HEK293T (cell line): ENCODE results near the gene ELOB.
A peak's percentile ranks its signal among the peaks of the same experiment; 100 is the strongest.

ENCODE experiments used
- CTCF ChIA-PET: fragments of 350-600 bp; formaldehyde crosslinking; extraction: SDS; loops from one replicate; lab custom pipeline; 2021; ENCODE audit warnings: antibody characterized with exemption, inconsistent platforms; lab: Yijun Ruan, JAX
- POLR2A ChIA-PET: fragments of 350-600 bp; formaldehyde crosslinking; extraction: SDS; loops from one replicate; lab custom pipeline; 2020; ENCODE audit warnings: antibody characterized with exemption, inconsistent platforms; lab: Yijun Ruan, JAX
- DNase-seq: peaks from one replicate; pipeline ENCODE4 v3.0.0; 2012; ENCODE audit warnings: mixed read lengths; ENCODE audit errors: extremely low spot score
- ARNT ChIP-seq: fragments of 450-650 bp; IDR thresholded peaks from 2 replicates; pipeline ENCODE4 v1.6.1; 2017; ENCODE audit warnings: mild to moderate bottlenecking
- BHLHE40 ChIP-seq: fragments of 450-650 bp; IDR thresholded peaks from 2 replicates; pipeline ENCODE4 v1.6.1; 2016; ENCODE audit warnings: mild to moderate bottlenecking, moderate library complexity, borderline replicate concordance
- CTBP1 ChIP-seq: fragments of 450-650 bp; IDR thresholded peaks from 2 replicates; pipeline ENCODE4 v1.6.1; 2016; ENCODE audit warnings: borderline replicate concordance
- ELF4 ChIP-seq: fragments of 450-650 bp; IDR thresholded peaks from 2 replicates; pipeline ENCODE4 v1.6.1; 2017; ENCODE audit warnings: antibody characterized with exemption
- FOXA1 ChIP-seq: fragments of 450-650 bp; IDR thresholded peaks from 2 replicates; pipeline ENCODE4 v1.6.1; 2016; ENCODE audit warnings: mild to moderate bottlenecking
- FOXK2 ChIP-seq: fragments of 450-650 bp; IDR thresholded peaks from 2 replicates; pipeline ENCODE4 v1.6.1; 2016; ENCODE audit warnings: mild to moderate bottlenecking
- FOXM1 ChIP-seq: fragments of 450-650 bp; IDR thresholded peaks from 2 replicates; pipeline ENCODE4 v1.6.1; 2017; ENCODE audit warnings: mild to moderate bottlenecking, borderline replicate concordance
- HDGF ChIP-seq: fragments of 450-650 bp; IDR thresholded peaks from 2 replicates; pipeline ENCODE4 v1.6.1; 2017; ENCODE audit warnings: antibody characterized with exemption, borderline replicate concordance
- L3MBTL2 ChIP-seq: fragments of 450-650 bp; conservative IDR thresholded peaks from 2 replicates; pipeline ENCODE4 v1.6.1; 2016; ENCODE audit warnings: mild to moderate bottlenecking
- LEF1 ChIP-seq: fragments of 450-650 bp; IDR thresholded peaks from 2 replicates; pipeline ENCODE4 v1.6.1; 2017; ENCODE audit warnings: mild to moderate bottlenecking, borderline replicate concordance
- NFRKB ChIP-seq: fragments of 450-650 bp; IDR thresholded peaks from 2 replicates; pipeline ENCODE4 v1.6.1; 2016; ENCODE audit warnings: mild to moderate bottlenecking, moderate library complexity
- SP1 ChIP-seq: fragments of 450-650 bp; IDR thresholded peaks from 2 replicates; pipeline ENCODE4 v1.6.1; 2017
- SUZ12 ChIP-seq: fragments of 450-650 bp; IDR thresholded peaks from 2 replicates; pipeline ENCODE4 v1.6.1; 2016; ENCODE audit warnings: mild to moderate bottlenecking
- TARDBP ChIP-seq: fragments of 450-650 bp; IDR thresholded peaks from 2 replicates; pipeline ENCODE4 v1.6.1; 2016
- ZNF384 ChIP-seq: fragments of 450-650 bp; IDR thresholded peaks from 2 replicates; pipeline ENCODE4 v1.6.1; 2016
- TF ChIP-seq, protein P1 (sequence below): fragments of 450-650 bp; IDR thresholded peaks from 2 replicates; pipeline ENCODE4 v1.6.1; 2016

ELOB gene

DNA sequence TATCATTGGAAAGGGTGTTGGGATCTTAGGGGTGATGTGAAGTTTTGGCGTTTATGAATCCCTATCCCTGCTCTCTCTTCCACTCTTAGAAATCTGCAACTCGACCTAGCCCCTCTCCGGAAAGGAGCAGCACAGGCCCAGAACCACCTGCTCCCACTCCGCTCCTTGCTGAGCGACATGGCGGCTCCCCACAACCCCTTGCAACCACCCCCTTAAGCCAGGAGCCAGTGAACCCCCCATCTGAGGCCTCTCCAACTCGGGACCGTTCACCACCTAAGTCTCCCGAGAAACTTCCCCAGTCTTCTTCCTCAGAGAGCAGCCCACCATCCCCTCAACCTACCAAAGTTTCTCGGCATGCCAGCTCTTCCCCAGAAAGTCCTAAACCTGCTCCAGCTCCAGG, 15.6 kb downstream of the ELOB start:
- no peak for TF ChIP-seq HDGF
- TF ChIP-seq FOXK2, result no peak
- TF ChIP-seq ARNT, result no peak
- TF ChIP-seq FOXA1, result no peak
- no peak for TF ChIP-seq NFRKB
- no peak for TF ChIP-seq ZNF384
- no peak for TF ChIP-seq LEF1
- no peak for TF ChIP-seq L3MBTL2
- TF ChIP-seq TARDBP, result no peak
- TF ChIP-seq BHLHE40, result no peak
- no peak for TF ChIP-seq CTBP1
- TF ChIP-seq SUZ12, result no peak
- no peak for TF ChIP-seq FOXM1
- TF ChIP-seq, protein P1, sequence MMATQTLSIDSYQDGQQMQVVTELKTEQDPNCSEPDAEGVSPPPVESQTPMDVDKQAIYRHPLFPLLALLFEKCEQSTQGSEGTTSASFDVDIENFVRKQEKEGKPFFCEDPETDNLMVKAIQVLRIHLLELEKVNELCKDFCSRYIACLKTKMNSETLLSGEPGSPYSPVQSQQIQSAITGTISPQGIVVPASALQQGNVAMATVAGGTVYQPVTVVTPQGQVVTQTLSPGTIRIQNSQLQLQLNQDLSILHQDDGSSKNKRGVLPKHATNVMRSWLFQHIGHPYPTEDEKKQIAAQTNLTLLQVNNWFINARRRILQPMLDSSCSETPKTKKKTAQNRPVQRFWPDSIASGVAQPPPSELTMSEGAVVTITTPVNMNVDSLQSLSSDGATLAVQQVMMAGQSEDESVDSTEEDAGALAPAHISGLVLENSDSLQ, result no peak
- no peak for TF ChIP-seq SP1
- no peak for TF ChIP-seq ELF4
- ChIA-PET POLR2A (no interaction called here), CTCF (no interaction called here)
- DNase-seq, result no peak

DNA sequence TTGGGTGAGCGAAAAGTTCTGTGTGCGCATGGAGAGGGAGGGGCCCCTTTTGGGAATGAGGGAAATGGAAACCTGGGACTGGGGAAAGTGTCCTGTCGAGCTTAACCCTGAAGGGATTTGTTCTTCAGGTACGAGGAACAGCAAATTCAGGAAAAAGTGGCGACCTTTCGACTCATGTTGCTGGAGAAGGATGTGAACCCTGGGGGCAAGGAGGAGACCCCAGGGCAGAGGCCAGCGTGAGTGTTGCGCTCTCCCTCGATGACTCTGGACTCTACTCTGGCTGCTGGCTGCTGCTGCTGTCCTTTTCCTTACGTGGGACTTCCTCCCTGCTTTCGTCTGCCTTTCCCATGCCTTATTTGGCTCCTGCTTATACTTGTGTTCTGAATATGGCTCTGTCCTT, 19.7 kb downstream of the ELOB start:
- CTCF ChIA-PET, result no interaction called here
- POLR2A ChIA-PET, result interaction anchor here (0.7 kb wide), 1 partner anchor 21 kb away, joined by 4 read pairs; no protein-coding TSS in a partner anchor
- DNase-seq, result no peak
- TF ChIP-seq L3MBTL2, result no peak
- TF ChIP-seq FOXA1, result no peak
- TF ChIP-seq FOXK2, result no peak
- TF ChIP-seq TARDBP, result no peak
- TF ChIP-seq ZNF384, result no peak
- no peak for TF ChIP-seq SP1
- no peak for TF ChIP-seq NFRKB
- TF ChIP-seq ELF4, result no peak
- no peak for TF ChIP-seq SUZ12
- TF ChIP-seq BHLHE40, result no peak

DNA sequence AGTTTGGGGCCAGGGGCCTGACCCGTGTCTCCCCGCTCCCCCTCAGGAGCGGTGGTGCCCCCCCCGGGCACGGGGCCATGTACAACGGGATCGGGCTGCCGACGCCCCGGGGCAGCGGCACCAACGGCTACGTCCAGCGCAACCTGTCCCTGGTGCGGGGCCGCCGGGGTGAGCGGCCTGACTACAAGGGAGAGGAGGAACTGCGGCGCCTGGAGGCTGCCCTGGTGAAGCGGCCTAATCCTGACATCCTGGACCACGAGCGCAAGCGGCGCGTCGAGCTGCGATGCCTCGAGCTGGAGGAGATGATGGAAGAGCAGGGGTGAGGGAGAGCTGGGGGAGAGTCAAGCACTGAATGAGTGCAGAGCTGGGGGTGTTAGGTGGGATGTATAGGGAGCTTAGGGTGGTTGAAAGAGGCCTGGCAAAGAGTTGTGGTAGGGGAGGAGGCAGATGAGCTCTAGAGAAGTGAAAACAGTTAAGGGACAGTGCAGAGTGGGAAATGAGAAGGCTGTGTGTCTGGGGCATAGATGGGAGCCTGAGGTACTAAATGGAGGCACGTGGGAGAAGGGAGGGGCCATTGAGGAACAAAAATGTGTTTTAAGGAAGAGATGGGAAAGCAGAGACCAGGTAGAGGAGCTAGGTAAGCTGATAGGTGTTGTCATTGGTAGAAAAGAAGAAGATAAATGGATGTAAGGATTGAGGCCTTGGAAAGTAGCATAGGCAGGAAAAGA, 20.6 kb downstream of the ELOB start:
- CTCF ChIA-PET, result no interaction called here
- TF ChIP-seq FOXM1 (no peak), TARDBP (no peak), SUZ12 (no peak), L3MBTL2 (no peak), ARNT (no peak), LEF1 (no peak), SP1 (no peak), BHLHE40 (no peak), FOXK2 (no peak)
- TF ChIP-seq, protein P1, result no peak
- DNase-seq, result no peak
- POLR2A ChIA-PET, result interaction anchor here (1.0 to 1.1 kb wide), 2 partner anchors 18 to 75 kb away, joined by 3 read pairs; no protein-coding TSS in a partner anchor

DNA sequence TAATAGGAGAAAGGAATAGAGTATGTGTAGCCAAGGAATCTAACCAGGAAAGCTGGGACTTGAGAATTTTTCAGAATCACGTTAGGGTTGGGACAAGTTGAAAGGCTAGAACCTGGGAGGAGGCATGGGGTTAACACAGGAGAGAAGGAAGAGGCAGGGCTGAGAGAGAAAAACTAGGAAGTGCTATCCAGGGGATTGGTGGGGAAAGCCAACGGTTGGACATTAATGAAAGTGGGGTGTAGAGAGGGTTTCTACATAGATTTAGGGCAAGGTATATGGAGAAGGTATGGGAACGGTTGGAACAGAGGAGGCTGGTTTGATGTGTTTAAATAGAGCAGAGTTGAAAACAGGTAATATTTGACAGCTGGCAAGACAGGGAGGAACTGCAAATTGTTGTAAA, 21.9 kb downstream of the ELOB start:
- DNase-seq, result no peak
- ChIA-PET CTCF (no interaction called here), POLR2A (interaction anchor here (4.3 kb wide), 1 partner anchor 20 kb away, joined by 42 read pairs; no protein-coding TSS in a partner anchor)
- TF ChIP-seq SP1 (no peak), L3MBTL2 (no peak), TARDBP (no peak), FOXK2 (no peak), ARNT (no peak), ZNF384 (no peak), HDGF (no peak), SUZ12 (no peak), FOXM1 (no peak), CTBP1 (no peak), ELF4 (no peak), FOXA1 (no peak), LEF1 (no peak)

DNA sequence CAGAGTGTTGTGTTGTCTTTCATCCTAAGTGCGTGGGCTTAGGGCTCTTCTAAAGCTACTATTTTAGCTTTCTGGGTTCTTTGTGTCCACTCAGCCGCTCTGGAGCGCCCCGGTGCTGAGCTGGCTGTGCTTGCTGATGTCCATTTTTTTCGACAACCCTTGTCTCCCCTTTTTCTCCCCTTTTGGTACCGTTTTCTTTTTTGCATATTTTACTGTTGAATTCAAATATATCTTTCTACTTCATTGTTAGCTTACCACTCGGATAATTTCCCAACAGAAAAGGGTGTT, 23.4 kb downstream of the ELOB start:
- no peak for TF ChIP-seq SP1
- TF ChIP-seq L3MBTL2, result no peak
- TF ChIP-seq ARNT, result no peak
- no peak for TF ChIP-seq FOXA1
- TF ChIP-seq FOXK2, result no peak
- TF ChIP-seq, protein P1, result no peak
- ChIA-PET CTCF (interaction anchor here (0.7 kb wide), 1 partner anchor 16 kb away, joined by 3 read pairs; no protein-coding TSS in a partner anchor), POLR2A (interaction anchor here (0.6 to 4.3 kb wide), 7 partner anchors 15 to 128 kb away, joined by 3 to 42 read pairs (median 13); partner anchors contain the start of genes ELOB and KCTD5)
- no peak for DNase-seq

DNA sequence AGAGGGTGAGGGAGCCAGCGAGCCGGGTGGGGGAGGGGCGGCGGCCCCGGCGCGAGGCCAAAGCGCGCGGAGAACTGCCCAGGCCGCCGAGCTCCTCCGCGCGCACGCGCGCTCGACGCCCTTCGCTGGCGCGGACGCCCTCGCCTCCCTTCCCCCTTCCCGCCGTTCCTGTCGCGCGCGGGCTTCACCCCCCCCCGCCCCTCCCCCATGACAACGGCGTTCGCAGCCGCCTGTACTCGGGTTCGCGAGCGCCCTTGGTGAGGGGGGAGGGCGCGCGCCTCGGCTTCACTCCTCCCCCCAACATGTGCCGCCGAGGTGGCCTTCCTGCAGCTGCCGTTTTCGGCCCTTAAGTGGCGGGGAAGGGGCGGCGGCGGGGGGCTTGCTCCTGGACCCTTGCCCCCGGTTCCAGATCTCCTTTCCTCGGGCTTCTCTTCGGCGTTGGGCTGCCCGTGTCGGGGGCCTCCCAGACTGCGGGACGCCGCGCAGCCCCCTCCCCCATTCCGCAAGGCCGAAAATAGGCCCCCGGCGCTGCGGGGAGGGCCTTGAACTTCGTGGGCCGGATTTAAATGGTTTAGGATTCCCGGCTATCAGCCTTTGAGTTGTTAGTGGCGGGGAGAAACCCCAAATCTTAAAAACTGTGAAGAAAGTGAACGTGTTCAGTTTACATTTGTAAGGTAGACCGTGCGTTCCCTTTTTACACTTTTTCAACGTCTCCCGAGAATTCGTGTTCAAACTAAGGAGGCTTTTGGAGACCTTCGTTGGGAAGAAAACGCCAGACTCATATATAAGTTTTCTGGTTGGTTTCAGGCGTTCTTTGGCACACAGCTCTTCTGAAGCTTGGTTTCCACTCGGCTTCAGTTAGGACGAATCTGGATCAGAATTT, 24.0 kb downstream of the ELOB start:
- CTCF ChIA-PET, result interaction anchor here (0.7 kb wide), 1 partner anchor 17 kb away, joined by 3 read pairs; no protein-coding TSS in a partner anchor
- no peak for TF ChIP-seq LEF1
- peak; percentile 59; the same call in 1 of the 2 replicates for TF ChIP-seq FOXM1
- POLR2A ChIA-PET, result interaction anchor here (0.6 to 4.3 kb wide), 18 partner anchors 10 to 158 kb away, joined by 3 to 48 read pairs (median 4); partner anchors contain the start of genes ELOB, FLYWCH2 and KCTD5
- peak; percentile 84 for DNase-seq
